B cell (primary cell): ENCODE results near the gene HIPK1. TPM values are rescaled to one million over a fixed set of nuclear protein-coding genes. Genes with fewer than 3 reads are reported as not detected.

ENCODE experiments used
- ATAC-seq: fragments of 200-7000 bp; cut with Tn5 transposase; one replicate; pipeline ENCODE4 v1.10.0; 2021; ENCODE audit warnings: low read depth, mild to moderate bottlenecking, moderate number of reproducible peaks, moderate library complexity
- CTCF ChIA-PET: fragments of 350-600 bp; sonication (Branson Sonifier 250); formaldehyde crosslinking; loops from one replicate; lab custom pipeline; 2021; ENCODE audit warnings: antibody characterized with exemption, inconsistent platforms; lab: Charles Lee
- POLR2A ChIA-PET: fragments of 350-600 bp; sonication (Branson Sonifier 250); formaldehyde crosslinking; loops from one replicate; lab custom pipeline; 2021; ENCODE audit warnings: antibody characterized with exemption; lab: Charles Lee
- DNase-seq: peaks from one replicate; pipeline ENCODE4 v3.0.0; 2013
- H2AFZ ChIP-seq: 2 replicates; pipeline ENCODE4 v1.6.1; 2012; ENCODE audit warnings: mild to moderate bottlenecking, low read depth, low read length; ENCODE audit not compliant: insufficient read depth, poor library complexity, severe bottlenecking
- H3K27ac ChIP-seq, 2 donors: 1 replicate in 1 of 2; 2 replicates in 1 of 2; pipeline ENCODE4 v1.5.1; 2012 to 2013; ENCODE audit warnings: low read length in 2 of 2, mild to moderate bottlenecking in 2 of 2, moderate library complexity in 1 of 2
- H3K27me3 ChIP-seq, 4 experiments: fragments of 200-600 bp in 1 of 4; sonication (generic) in 1 of 4; replicated peaks in 1 of 4; 1 replicate in 2 of 4; 2 replicates in 2 of 4; pipeline versions ENCODE4 v1.6.1 to v1.7.0; 2013 to 2016; ENCODE audit warnings: low read length in 3 of 4, mild to moderate bottlenecking in 2 of 4, mixed read lengths in 1 of 4, moderate library complexity in 1 of 4; ENCODE audit not compliant: insufficient read depth in 4 of 4, control insufficient read depth in 3 of 4; ENCODE audit errors: control extremely low read depth in 1 of 4
- H3K36me3 ChIP-seq, 2 experiments: replicated peaks in 1 of 2; 1 replicate in 1 of 2; 2 replicates in 1 of 2; pipeline versions ENCODE4 v1.6.1 to v1.7.1; 2013; ENCODE audit warnings: low read length in 1 of 2; ENCODE audit not compliant: insufficient read depth in 2 of 2, control insufficient read depth in 1 of 2; ENCODE audit errors: control extremely low read depth in 1 of 2, extremely low read depth in 1 of 2
- H3K4me1 ChIP-seq, 2 donors: fragments of 200-600 bp in 1 of 2; sonication (generic) in 1 of 2; 1 replicate in 1 of 2; 2 replicates in 1 of 2; pipeline versions ENCODE4 v1.5.1 to v1.6.1; 2013 to 2017; ENCODE audit warnings: low read length in 2 of 2; ENCODE audit not compliant: control insufficient read depth in 2 of 2, insufficient read depth in 2 of 2
- H3K4me2 ChIP-seq: replicated peaks from 2 replicates; pipeline ENCODE3; 2012; ENCODE audit warnings: mild to moderate bottlenecking, low read depth, low read length; ENCODE audit not compliant: poor library complexity, severe bottlenecking
- H3K4me3 ChIP-seq, 5 experiments: fragments of 200-600 bp in 1 of 5; sonication (generic) in 1 of 5; 1 replicate in 3 of 5; 2 replicates in 2 of 5; pipeline versions ENCODE4 v1.5.1 to v1.7.0; 2011 to 2016; ENCODE audit warnings: low read length in 4 of 5, mild to moderate bottlenecking in 4 of 5, low read depth in 2 of 5, control low read depth in 1 of 5, moderate library complexity in 1 of 5; ENCODE audit not compliant: insufficient read depth in 1 of 5; ENCODE audit errors: control extremely low read depth in 1 of 5, extremely low read depth in 1 of 5
- H3K79me2 ChIP-seq: fragments of 200-600 bp; sonication (generic); one replicate; pipeline ENCODE4 v1.6.0; 2016; ENCODE audit warnings: low read length; ENCODE audit not compliant: control insufficient read depth, insufficient read depth
- H3K9ac ChIP-seq: fragments of 200-600 bp; sonication (generic); 2 replicates; pipeline ENCODE4 v1.6.1; 2017; ENCODE audit warnings: mild to moderate bottlenecking, low read length, moderate library complexity
- H3K9me3 ChIP-seq, 3 donors: one replicate each; pipeline versions ENCODE4 v1.6.1 to v1.7.1; 2013; ENCODE audit warnings: low read length in 2 of 3; ENCODE audit not compliant: control insufficient read depth in 2 of 3, insufficient read depth in 1 of 3; ENCODE audit errors: control extremely low read depth in 1 of 3
- H4K20me1 ChIP-seq: 2 replicates; pipeline ENCODE4 v1.6.0; 2012; ENCODE audit warnings: mild to moderate bottlenecking, low read length; ENCODE audit not compliant: insufficient read depth, control insufficient read depth, poor library complexity, severe bottlenecking
- H3K27ac Mint-ChIP-seq: one replicate; pipeline ENCODE4 v1.8.0; 2021; ENCODE audit warnings: mixed read lengths
- H3K27me3 Mint-ChIP-seq: one replicate; pipeline ENCODE4 v1.8.0; 2021; ENCODE audit warnings: mixed read lengths
- H3K4me1 Mint-ChIP-seq: one replicate; pipeline ENCODE4 v1.8.0; 2021; ENCODE audit warnings: mixed read lengths
- H3K4me3 Mint-ChIP-seq: one replicate; pipeline ENCODE4 v1.8.0; 2021; ENCODE audit warnings: mixed read lengths
- H3K9me3 Mint-ChIP-seq: one replicate; pipeline ENCODE4 v1.8.0; 2022; ENCODE audit warnings: mixed read lengths; ENCODE audit not compliant: insufficient read depth
- EZH2 ChIP-seq: IDR thresholded peaks from 2 replicates; pipeline ENCODE4 v1.6.1; 2012; ENCODE audit warnings: borderline replicate concordance, low read depth, mild to moderate bottlenecking, moderate library complexity, low read length; ENCODE audit not compliant: insufficient read depth, poor library complexity, severe bottlenecking
- WGBS: methylation state at CpG from one replicate; pipeline ENCODE4 v1.1.5; 2013; ENCODE audit warnings: missing lambda C conversion rate; ENCODE audit not compliant: insufficient coverage; 5-methylcytosine and 5-hydroxymethylcytosine counted together
- intact Hi-C: fragments of 100-400 bp; cut with micrococcal nuclease; formaldehyde crosslinking; loops from one replicate; pipeline ENCODE4 v1.10.0; 2022
- polyA plus RNA-seq: library from polyadenylated mRNA; depleted of rRNA; stranded (reverse); fragments of >200 nt; gene quantifications from 2 replicates; pipeline ENCODE4 v1.2.3, GENCODE V29; 2012
- total RNA-seq, 2 donors: library from RNA; stranded (reverse); fragments of 120-200 nt in 1 of 2; gene quantifications; 1 replicate in 1 of 2; 2 replicates in 1 of 2; pipeline versions ENCODE4 v1.2.3 to v1.2.4, GENCODE V29; 2013 to 2022
- TF ChIP-seq, protein P1 (sequence below): fragments of 200-600 bp; IDR thresholded peaks from one replicate; pipeline ENCODE4 v1.8.0; 2022; ENCODE audit warnings: antibody characterized with exemption, mild to moderate bottlenecking

HIPK1 gene
- total and polyA plus RNA-seq, 2 donors (not counting 1 experiment from before 2014, with no cell fraction given), result 13.6 to 48.0 TPM

DNA sequence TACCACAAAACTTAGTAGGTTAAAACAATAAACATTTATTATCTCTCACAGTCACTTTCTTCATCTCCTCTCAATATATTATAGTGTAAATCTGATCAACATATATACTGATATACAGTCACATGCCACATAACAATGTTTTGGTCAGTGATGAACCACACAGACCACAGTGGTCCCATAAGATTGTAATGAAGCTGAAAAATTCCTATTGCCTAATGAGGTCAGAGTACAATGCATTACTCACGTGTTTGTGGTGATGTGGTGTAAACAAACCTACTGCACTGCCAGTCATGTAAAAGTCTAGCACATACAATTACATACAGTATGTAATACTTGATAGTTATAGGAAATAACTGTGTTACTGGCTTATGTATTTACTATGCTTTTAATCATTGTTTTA, 80.3 kb downstream of the HIPK1 start:
- Histone ChIP-seq H2AFZ (no peak overlapping the region), H3K4me3 (no peak overlapping the region), H3K79me2 (no peaks in the 10 kb centered on the region), H3K4me1 (no peaks in the 10 kb centered on the region), H4K20me1 (no peaks in the 10 kb centered on the region), H3K27ac (no peak overlapping the region), H3K9ac (no peak overlapping the region), H3K9me3 (peaks cover 0 to 10% (median 0%) of the 10 kb centered on the region in 3 donors), H3K36me3 (no peaks in the 10 kb centered on the region), H3K4me2 (no peak overlapping the region), H3K27me3 (peaks cover 0 to 4% (median under 1%) of the 10 kb centered on the region in 4 experiments)
- Mint-ChIP-seq H3K9me3 (no peaks in the 10 kb centered on the region), H3K27ac (no peak overlapping the region), H3K4me1 (no peaks in the 10 kb centered on the region), H3K27me3 (peaks cover 17% of the 10 kb centered on the region), H3K4me3 (no peak overlapping the region)
- TF ChIP-seq, protein P1, sequence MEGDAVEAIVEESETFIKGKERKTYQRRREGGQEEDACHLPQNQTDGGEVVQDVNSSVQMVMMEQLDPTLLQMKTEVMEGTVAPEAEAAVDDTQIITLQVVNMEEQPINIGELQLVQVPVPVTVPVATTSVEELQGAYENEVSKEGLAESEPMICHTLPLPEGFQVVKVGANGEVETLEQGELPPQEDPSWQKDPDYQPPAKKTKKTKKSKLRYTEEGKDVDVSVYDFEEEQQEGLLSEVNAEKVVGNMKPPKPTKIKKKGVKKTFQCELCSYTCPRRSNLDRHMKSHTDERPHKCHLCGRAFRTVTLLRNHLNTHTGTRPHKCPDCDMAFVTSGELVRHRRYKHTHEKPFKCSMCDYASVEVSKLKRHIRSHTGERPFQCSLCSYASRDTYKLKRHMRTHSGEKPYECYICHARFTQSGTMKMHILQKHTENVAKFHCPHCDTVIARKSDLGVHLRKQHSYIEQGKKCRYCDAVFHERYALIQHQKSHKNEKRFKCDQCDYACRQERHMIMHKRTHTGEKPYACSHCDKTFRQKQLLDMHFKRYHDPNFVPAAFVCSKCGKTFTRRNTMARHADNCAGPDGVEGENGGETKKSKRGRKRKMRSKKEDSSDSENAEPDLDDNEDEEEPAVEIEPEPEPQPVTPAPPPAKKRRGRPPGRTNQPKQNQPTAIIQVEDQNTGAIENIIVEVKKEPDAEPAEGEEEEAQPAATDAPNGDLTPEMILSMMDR, result no peak
- TF ChIP-seq EZH2, result no peak
- ATAC-seq, result no peak
- POLR2A ChIA-PET, result no interaction called here
- no peak for DNase-seq
- CTCF ChIA-PET, result interaction anchor here (0.9 kb wide), 1 partner anchor 31 kb away, joined by 3 read pairs; no protein-coding TSS in a partner anchor
- intact Hi-C loops, result no loop called here
- no CpG with 5 or more reads among the region's 1 CpG for WGBS

DNA sequence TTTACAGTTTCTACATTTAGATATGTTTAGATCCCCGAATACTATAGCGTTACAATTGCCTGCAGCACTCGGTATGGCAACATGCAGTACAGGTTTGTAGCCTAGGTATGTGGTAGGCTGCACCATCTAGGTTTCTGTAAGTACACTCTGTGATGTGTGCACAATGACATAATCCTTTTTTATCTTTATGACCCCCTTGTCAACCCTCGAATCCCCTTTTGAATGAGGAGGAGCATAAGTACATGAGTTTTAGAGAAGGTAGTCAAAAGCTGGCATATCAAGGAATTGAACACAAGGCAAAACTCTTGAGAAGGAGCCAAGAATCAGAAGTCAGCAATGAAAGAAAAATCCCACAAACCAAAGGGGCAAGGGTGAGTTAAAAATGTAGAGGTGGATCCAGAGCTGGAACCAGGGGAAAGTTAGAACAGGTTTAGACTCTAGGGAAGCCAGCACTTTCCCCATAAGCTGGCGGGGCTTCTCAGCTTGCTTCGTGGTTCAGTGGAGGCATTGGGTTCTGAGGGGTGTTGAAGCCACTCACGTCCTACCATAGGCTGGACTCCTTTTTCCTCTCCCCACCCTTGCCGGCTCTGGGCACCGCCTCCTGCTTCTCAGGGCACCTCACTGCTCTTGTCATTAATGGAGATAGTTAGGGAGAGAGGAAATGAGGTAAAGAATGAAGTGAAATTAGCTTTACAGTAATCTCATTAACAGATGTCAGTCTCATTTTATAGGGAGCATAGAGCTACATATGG, 81.5 kb downstream of the HIPK1 start:
- no peak for TF ChIP-seq EZH2
- TF ChIP-seq, protein P1, result no peak
- Histone ChIP-seq H2AFZ (no peak overlapping the region), H3K9ac (no peak overlapping the region), H3K9me3 (peaks cover 0 to 9% (median 0%) of the 10 kb centered on the region in 3 donors), H3K4me3 (no peak overlapping the region), H3K36me3 (no peaks in the 10 kb centered on the region), H3K27ac (no peak overlapping the region), H4K20me1 (no peaks in the 10 kb centered on the region), H3K4me1 (no peaks in the 10 kb centered on the region), H3K4me2 (no peak overlapping the region), H3K27me3 (peaks cover 0 to 8% (median 3%) of the 10 kb centered on the region in 4 experiments), H3K79me2 (no peaks in the 10 kb centered on the region)
- WGBS, result no CpG with 5 or more reads among the region's 9 CpGs
- Mint-ChIP-seq H3K9me3 (no peaks in the 10 kb centered on the region), H3K4me3 (no peak overlapping the region), H3K27ac (no peak overlapping the region), H3K4me1 (no peaks in the 10 kb centered on the region), H3K27me3 (peaks cover 9% of the 10 kb centered on the region)
- ChIA-PET CTCF (no interaction called here), POLR2A (no interaction called here)
- no peak for ATAC-seq
- no peak for DNase-seq
- intact Hi-C loops, result no loop called here
